ENCODE data around the gene BMP5.

BMP5 gene

DNA sequence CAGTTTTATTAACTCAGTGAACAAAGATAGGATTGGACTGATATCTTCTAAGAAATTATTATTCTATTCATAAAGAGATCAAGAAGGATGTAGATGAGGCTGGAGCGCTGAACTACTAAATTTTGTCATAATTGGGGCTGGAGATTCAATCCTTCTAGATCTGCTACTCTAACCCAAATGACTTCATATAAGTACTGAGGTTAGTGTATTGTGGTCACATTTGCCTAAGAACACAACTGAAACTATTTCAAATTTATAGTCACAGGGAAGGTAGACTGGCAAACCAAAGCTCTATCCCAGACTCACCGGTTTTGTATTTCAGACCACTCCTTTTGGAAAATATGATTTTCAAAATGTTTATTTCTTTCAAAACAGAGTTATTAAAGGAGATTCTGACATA, 96.7 kb downstream of the BMP5 start:
- H3K4me3 ChIP-seq (ENCODE audit: low read length) = no peak overlapping the region
- H3K36me3 ChIP-seq (ENCODE audit: control insufficient read depth, insufficient read depth, low read length) = no peaks in the 10 kb centered on the region
- H3K27me3 ChIP-seq (ENCODE audit: control insufficient read depth, insufficient read depth, low read length) = no peaks in the 10 kb centered on the region
- H3K9ac ChIP-seq (ENCODE audit: low read length) = no peak overlapping the region
- H3K4me1 ChIP-seq (ENCODE audit: control insufficient read depth, insufficient read depth, low read length) = no peaks in the 10 kb centered on the region
- H3K27ac ChIP-seq (ENCODE audit: low read depth, low read length) = no peak overlapping the region

- no peaks in the 10 kb centered on the region for H3K4me1 ChIP-seq (ENCODE audit: control insufficient read depth, insufficient read depth, low read length)
- H3K9ac ChIP-seq (ENCODE audit: low read length) = no peak overlapping the region
These were observed 97.9 kb downstream of the BMP5 start for GRCh38 chr6:55777469-55777868.

DNA sequence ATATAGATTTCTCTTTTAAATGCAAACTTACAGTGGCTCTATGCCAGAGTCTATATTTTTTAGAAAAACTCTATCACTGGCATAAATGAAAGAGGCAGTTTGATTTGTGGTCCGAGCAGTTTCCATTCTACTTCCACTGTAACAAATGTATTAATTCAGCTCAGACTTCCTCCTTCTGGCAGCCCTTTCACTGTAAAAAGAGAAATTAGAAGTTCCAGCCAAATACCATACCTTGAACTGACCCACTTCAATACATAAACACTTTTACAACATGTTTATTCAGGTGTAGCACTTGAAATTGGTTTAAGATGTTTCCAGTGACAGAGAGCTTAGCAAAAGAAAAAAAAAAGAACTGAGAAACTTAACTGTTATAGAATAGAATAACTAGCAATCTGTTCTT, 99.3 kb downstream of the BMP5 start:
- no peak overlapping the region for H3K4me3 ChIP-seq (ENCODE audit: low read length)
- no peaks in the 10 kb centered on the region for H3K36me3 ChIP-seq (ENCODE audit: control insufficient read depth, insufficient read depth, low read length)
- H3K4me1 ChIP-seq (ENCODE audit: control insufficient read depth, insufficient read depth, low read length) = no peaks in the 10 kb centered on the region
- H3K9ac ChIP-seq (ENCODE audit: low read length) = no peak overlapping the region
- no peak overlapping the region for H3K27ac ChIP-seq (ENCODE audit: low read depth, low read length)
- H3K27me3 ChIP-seq (ENCODE audit: control insufficient read depth, insufficient read depth, low read length) = no peaks in the 10 kb centered on the region

More at GRCh38 chr6:55777469-55777868, 97.9 kb downstream of the BMP5 start:
- Histone ChIP-seq H3K27me3 (ENCODE audit: control insufficient read depth, insufficient read depth, low read length) (no peaks in the 10 kb centered on the region), H3K4me3 (ENCODE audit: low read length) (no peak overlapping the region), H3K36me3 (ENCODE audit: control insufficient read depth, insufficient read depth, low read length) (no peaks in the 10 kb centered on the region), H3K27ac (ENCODE audit: low read depth, low read length) (no peak overlapping the region)

DNA sequence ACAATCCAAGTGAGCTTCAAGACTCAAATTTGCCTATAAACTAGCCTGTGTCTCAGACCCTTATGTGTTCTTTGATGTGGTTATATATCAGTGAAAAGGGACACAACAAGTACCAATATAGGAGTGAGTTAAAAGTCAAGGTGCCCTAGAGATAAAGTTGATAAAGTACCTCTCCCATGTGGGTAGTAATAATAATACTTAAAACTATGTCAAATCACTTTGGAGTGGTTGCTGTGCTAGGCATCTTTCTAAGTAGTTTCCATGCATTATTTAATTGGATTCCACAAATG, 100.4 kb downstream of the BMP5 start:
- H3K36me3 ChIP-seq (ENCODE audit: control insufficient read depth, insufficient read depth, low read length) = no peaks in the 10 kb centered on the region

DNA sequence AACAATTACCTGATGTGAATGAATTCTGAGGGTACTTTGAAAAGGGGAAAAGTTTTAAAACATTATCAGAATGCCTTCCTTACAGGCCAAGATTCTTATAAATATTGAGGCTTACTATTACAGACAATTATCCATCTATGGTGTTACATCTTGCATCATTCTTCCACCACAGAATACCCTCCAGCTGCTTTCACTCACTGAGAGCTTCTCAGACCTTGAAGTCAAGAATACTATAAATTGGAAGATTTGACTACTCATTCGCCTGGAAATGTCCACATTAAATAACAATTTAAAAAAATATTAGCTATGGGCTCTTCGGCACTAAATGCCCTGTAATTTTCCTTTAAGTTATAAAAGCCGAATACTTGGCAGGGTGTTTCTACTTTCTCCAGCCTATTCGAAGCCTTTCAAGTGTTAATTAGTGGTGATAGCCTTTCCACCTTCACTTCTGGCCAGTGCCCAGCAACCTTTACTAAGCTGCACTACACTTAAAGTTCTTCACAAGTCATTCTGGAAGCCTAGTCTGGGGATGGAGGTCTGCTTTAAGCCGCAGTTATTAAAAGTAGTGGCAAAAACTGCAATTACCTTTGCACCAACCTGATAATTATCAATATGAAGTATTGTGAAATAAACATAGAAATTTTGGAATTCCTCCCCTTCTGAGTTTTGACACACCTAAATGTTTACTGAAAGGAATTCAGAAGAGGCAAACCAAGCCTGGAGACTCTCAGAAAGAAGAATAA, 100.9 kb downstream of the BMP5 start:
- no peak overlapping the region for H3K9ac ChIP-seq (ENCODE audit: low read length)
- H3K27ac ChIP-seq (ENCODE audit: low read depth, low read length) = no peak overlapping the region
- no peaks in the 10 kb centered on the region for H3K36me3 ChIP-seq (ENCODE audit: control insufficient read depth, insufficient read depth, low read length)
- H3K4me1 ChIP-seq (ENCODE audit: control insufficient read depth, insufficient read depth, low read length) = no peaks in the 10 kb centered on the region
- no peaks in the 10 kb centered on the region for H3K27me3 ChIP-seq (ENCODE audit: control insufficient read depth, insufficient read depth, low read length)
- H3K4me3 ChIP-seq (ENCODE audit: low read length) = no peak overlapping the region

More for the DNA sequence above, 100.4 kb downstream of the BMP5 start:
- Histone ChIP-seq H3K4me3 (ENCODE audit: low read length) (no peak overlapping the region), H3K9ac (ENCODE audit: low read length) (no peak overlapping the region), H3K4me1 (ENCODE audit: control insufficient read depth, insufficient read depth, low read length) (no peaks in the 10 kb centered on the region), H3K27ac (ENCODE audit: low read depth, low read length) (no peak overlapping the region), H3K27me3 (ENCODE audit: control insufficient read depth, insufficient read depth, low read length) (no peaks in the 10 kb centered on the region)

DNA sequence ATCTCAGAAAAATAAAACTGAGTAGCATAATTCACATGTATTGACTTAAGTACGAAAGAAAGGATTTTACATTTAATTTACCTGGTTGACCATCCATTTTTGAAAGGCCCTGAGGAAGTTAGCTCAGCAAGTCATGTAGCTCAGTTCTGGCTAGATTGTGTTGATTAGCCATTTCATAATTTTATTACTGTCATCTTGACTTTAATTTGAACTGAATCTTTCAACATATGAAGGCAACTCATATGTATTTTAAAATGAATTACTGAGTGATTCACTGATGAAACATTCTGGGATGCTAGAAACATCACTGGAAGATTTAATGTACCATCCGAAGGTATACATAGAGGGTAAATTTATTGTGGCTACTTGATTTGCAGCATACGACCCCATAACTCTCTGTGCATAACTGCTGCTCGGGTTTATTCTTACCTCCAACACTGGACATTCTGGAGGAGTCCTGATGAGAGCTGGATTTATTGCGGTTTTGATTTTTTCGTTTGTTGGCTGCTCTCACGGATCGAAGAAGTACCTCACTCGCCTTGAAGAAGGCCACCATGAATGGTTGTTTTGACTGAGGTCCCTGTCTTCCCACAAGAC, 101.7 kb downstream of the BMP5 start:
- Histone ChIP-seq H3K36me3 (ENCODE audit: control insufficient read depth, insufficient read depth, low read length) (no peaks in the 10 kb centered on the region), H3K4me3 (ENCODE audit: low read length) (no peak overlapping the region), H3K9ac (ENCODE audit: low read length) (no peak overlapping the region), H3K27me3 (ENCODE audit: control insufficient read depth, insufficient read depth, low read length) (no peaks in the 10 kb centered on the region), H3K4me1 (ENCODE audit: control insufficient read depth, insufficient read depth, low read length) (no peaks in the 10 kb centered on the region), H3K27ac (ENCODE audit: low read depth, low read length) (no peak overlapping the region)

GRCh38 chr6:55772730-55773129, 102.7 kb downstream of the BMP5 start:
- Histone ChIP-seq H3K4me3 (ENCODE audit: low read length) (no peak overlapping the region), H3K27ac (ENCODE audit: low read depth, low read length) (no peak overlapping the region)

DNA sequence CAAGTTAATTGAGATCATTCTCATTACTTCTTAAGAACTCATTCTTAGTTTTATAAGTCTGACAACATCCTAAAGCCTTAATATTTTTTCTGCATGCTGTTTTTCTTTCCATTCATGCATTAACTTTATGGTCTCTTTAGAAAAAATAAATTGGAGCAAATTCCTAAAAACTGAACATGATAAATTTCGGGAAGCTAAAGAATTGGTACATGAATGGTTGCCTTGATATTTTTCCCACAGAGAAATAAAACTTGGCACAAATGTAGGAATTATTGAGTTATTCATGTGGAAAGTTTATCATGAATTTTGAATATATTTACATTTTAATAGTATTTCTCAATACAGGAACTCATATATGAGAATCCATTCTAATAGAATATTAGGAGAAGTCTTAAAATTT, 115.9 kb downstream of the BMP5 start:
- no peak overlapping the region for H3K4me3 ChIP-seq (ENCODE audit: low read length)
- H3K9ac ChIP-seq (ENCODE audit: low read length) = no peak overlapping the region
- H3K27ac ChIP-seq (ENCODE audit: low read depth, low read length) = no peak overlapping the region
- no peaks in the 10 kb centered on the region for H3K36me3 ChIP-seq (ENCODE audit: control insufficient read depth, insufficient read depth, low read length)
- no peaks in the 10 kb centered on the region for H3K4me1 ChIP-seq (ENCODE audit: control insufficient read depth, insufficient read depth, low read length)
- no peaks in the 10 kb centered on the region for H3K27me3 ChIP-seq (ENCODE audit: control insufficient read depth, insufficient read depth, low read length)

More at GRCh38 chr6:55772730-55773129, 102.7 kb downstream of the BMP5 start:
- Histone ChIP-seq H3K36me3 (ENCODE audit: control insufficient read depth, insufficient read depth, low read length) (no peaks in the 10 kb centered on the region), H3K9ac (ENCODE audit: low read length) (no peak overlapping the region), H3K4me1 (ENCODE audit: control insufficient read depth, insufficient read depth, low read length) (no peaks in the 10 kb centered on the region), H3K27me3 (ENCODE audit: control insufficient read depth, insufficient read depth, low read length) (no peaks in the 10 kb centered on the region)

GRCh38 chr6:55758156-55758937, 117.0 kb downstream of the BMP5 start:
- Histone ChIP-seq H3K9ac (ENCODE audit: low read length) (no peak overlapping the region), H3K36me3 (ENCODE audit: control insufficient read depth, insufficient read depth, low read length) (no peaks in the 10 kb centered on the region), H3K4me1 (ENCODE audit: control insufficient read depth, insufficient read depth, low read length) (no peaks in the 10 kb centered on the region), H3K4me3 (ENCODE audit: low read length) (no peak overlapping the region), H3K27me3 (ENCODE audit: control insufficient read depth, insufficient read depth, low read length) (no peaks in the 10 kb centered on the region), H3K27ac (ENCODE audit: low read depth, low read length) (no peak overlapping the region)

DNA sequence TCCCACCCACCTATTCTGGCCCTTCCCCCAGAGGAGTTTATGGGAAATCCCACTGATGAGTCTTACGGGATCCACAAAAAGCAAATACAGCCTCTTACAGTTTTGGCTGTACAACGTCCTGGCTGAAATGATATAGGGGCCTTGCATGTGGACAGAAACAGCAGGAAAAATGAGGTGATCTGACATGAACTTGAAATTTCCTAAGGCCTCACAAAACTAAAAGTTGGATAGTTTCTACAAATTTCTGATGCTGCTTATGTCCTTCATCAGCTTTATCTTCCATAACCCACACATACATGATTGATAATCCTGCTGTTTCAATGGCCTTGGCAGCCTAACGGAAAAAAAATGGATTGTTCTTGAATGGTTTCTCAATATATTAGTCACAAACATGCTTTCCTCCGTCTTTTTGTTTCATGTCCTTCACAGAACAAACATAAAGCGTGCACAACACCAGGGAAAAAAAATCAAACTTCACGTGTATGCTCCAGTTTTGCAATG, 118.8 kb downstream of the BMP5 start:
- H3K36me3 ChIP-seq (ENCODE audit: control insufficient read depth, insufficient read depth, low read length) = no peaks in the 10 kb centered on the region
- no peak overlapping the region for H3K27ac ChIP-seq (ENCODE audit: low read depth, low read length)
- no peaks in the 10 kb centered on the region for H3K27me3 ChIP-seq (ENCODE audit: control insufficient read depth, insufficient read depth, low read length)
- no peaks in the 10 kb centered on the region for H3K4me1 ChIP-seq (ENCODE audit: control insufficient read depth, insufficient read depth, low read length)
- H3K9ac ChIP-seq (ENCODE audit: low read length) = no peak overlapping the region
- H3K4me3 ChIP-seq (ENCODE audit: low read length) = no peak overlapping the region

DNA sequence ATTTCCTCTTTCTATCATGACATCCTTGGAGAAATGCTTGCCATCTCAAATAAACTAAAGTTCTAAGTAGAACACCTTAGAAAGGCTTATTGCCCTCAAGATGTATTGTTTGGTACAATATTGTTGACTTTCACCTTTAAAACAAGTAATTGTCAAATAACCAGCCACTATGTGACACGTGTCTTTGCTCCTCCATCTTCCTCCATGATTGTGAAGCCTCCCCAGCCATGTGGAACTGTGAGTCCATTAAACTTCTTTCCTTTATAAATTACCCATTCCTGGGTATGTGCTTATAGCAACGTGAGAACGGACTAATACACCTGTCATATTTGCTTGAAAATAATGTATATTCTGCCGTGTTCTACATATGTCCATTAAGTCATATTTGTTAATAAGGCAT, 126.5 kb downstream of the BMP5 start:
- Histone ChIP-seq H3K4me1 (ENCODE audit: control insufficient read depth, insufficient read depth, low read length) (no peaks in the 10 kb centered on the region), H3K27ac (ENCODE audit: low read depth, low read length) (no peak overlapping the region), H3K27me3 (ENCODE audit: control insufficient read depth, insufficient read depth, low read length) (no peaks in the 10 kb centered on the region), H3K4me3 (ENCODE audit: low read length) (no peak overlapping the region), H3K9ac (ENCODE audit: low read length) (no peak overlapping the region), H3K36me3 (ENCODE audit: control insufficient read depth, insufficient read depth, low read length) (no peaks in the 10 kb centered on the region)

DNA sequence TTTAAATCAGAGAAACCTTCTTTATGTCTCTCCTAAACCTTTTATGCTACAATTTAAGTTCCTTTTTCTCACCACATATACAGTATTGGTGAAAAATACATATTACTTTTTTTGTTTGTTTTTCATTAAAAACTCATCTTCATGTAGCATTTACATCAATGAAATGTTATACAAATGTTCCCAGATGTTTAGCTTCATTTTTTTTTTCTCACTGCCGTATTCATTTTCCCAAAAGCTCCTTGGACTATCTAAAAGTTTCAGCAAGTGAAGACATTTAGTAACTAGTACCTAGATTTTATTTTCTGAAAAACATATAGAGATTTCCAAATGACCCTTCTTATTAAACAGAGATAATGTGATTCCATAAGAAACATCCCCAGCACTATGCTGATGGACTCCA, 128.9 kb downstream of the BMP5 start:
- Histone ChIP-seq H3K36me3 (ENCODE audit: control insufficient read depth, insufficient read depth, low read length) (no peaks in the 10 kb centered on the region), H3K27me3 (ENCODE audit: control insufficient read depth, insufficient read depth, low read length) (no peaks in the 10 kb centered on the region), H3K4me3 (ENCODE audit: low read length) (no peak overlapping the region), H3K4me1 (ENCODE audit: control insufficient read depth, insufficient read depth, low read length) (no peaks in the 10 kb centered on the region), H3K27ac (ENCODE audit: low read depth, low read length) (no peak overlapping the region), H3K9ac (ENCODE audit: low read length) (no peak overlapping the region)
